ENCODE data around the gene NEK8.

GRCh38 chr17:28777178-28777577 lies 48.6 kb downstream of the NEK8 start:
- TF ChIP-seq CTCF (IDR thresholded peaks at IDR 0.05 in 8 of 11, conservative IDR thresholded peaks at IDR 0.05 in 3 of 11): no peak
- TF ChIP-seq POLR2AphosphoS5 (IDR thresholded peaks at IDR 0.05): no peak
- TF ChIP-seq POLR2A (IDR thresholded peaks at IDR 0.05): no peak
